ACHN (cell line): Measurements from ENCODE around the gene REPIN1.

Experiments used
- DNase-seq: peaks from one replicate; pipeline ENCODE4 v3.0.0-alpha.2; 2015
- in situ Hi-C: cut with HindIII; loops from 2 replicates; pipeline ENCODE4 v1.10.0; 2017; ENCODE audit warnings: low sequenced_read_pairs, low pct_ligation_motif_present, low pct_unique_long_range_greater_than_20kb

The REPIN1 gene

DNA sequence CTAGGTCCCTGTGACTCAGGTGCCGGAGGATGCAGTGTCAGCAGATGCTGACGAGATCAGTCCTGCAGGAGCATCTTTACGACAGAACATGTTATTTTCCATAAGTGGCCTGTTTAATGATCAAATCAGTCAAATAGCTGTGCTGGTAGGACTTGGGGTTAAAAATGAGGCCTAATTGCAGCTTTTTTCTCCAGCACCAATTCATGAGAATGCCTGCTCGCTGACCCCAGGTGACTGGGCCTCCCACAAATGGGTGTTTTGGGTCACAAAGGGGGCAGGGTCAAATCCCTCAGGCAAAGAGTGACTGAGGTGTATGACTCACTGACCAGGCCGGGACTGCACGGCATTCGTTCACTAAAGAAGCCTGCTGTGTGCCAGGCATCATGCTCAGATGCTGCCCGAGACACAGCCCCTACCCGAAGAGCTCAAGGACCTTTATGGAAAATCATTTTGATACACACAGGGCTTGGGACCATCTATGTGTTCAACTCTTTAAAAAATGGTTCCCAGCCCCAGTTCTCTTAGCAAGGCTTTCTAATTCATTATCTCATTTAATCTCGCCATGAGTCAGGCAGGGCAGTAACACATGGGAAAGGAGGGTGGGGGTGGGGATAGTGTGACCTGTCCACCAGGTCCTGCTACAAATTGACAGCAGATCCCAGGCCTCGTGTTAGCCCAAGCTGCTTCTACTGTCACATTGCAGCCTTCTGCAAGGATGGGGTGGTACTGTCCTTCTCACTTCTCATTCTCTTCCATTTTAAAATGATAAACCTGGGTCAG is 31.6 kb downstream of the REPIN1 start:
- DNase-seq: peak; percentile 86
- in situ Hi-C loops: no loop called here

DNA sequence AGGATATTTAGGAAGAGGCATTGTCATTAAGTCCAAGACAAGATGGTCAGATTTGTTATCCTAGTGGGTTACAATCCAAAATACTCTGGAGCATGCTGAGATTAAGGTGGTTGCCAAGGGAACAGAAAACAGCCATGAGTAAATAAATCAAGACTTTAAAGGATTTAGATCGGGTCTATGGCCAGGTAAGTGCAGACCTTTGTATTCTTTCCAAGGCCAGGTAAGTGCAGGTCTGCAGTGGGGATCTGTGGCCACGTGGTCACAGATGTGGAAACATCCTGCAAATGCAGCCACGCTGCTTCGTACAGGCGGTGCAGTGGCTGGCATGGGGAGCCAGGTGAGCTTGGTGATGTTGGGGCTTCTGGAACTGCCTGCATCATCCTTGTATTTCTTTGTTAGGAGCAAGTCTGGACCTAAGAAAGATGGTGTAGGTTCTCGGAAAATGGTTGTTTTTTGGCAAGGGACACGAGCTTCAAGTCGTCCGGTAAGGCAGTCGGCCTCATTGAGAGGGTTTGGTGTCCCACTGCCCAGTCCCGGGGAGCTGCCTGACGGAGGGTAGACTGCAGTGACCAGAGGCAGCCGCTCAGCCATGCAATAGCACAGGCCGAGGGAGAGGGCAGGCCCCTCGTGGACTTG is 32.3 kb downstream of the REPIN1 start:
- in situ Hi-C loops: no loop called here
- no peak for DNase-seq

- in situ Hi-C loops: no loop called here
- no peak for DNase-seq
Observed at GRCh38 chr7:150401424-150401790, 32.8 kb downstream of the REPIN1 start.

- DNase-seq: no peak
- in situ Hi-C loops: no loop called here
Observed at GRCh38 chr7:150401861-150402631, 33.4 kb downstream of the REPIN1 start.

GRCh38 chr7:150402671-150403321 is 34.2 kb downstream of the REPIN1 start:
- in situ Hi-C loops: no loop called here
- DNase-seq: no peak

- DNase-seq: no peak
- in situ Hi-C loops: no loop called here
Observed at GRCh38 chr7:150403376-150404171, 35.0 kb downstream of the REPIN1 start.

GRCh38 chr7:150404172-150404804 is 35.7 kb downstream of the REPIN1 start:
- in situ Hi-C loops: no loop called here
- DNase-seq: no peak

- peak; percentile 91 for DNase-seq
- in situ Hi-C loops: no loop called here
Observed at GRCh38 chr7:150404805-150405583, 36.4 kb downstream of the REPIN1 start.

- in situ Hi-C loops: no loop called here
- peak; percentile 39 for DNase-seq
Observed at GRCh38 chr7:150405584-150406311, 37.1 kb downstream of the REPIN1 start.

GRCh38 chr7:150406312-150406566 is 37.6 kb downstream of the REPIN1 start:
- no peak for DNase-seq
- in situ Hi-C loops: no loop called here

- DNase-seq: peak; percentile 75
- in situ Hi-C loops: no loop called here
Observed at GRCh38 chr7:150406567-150407421, 38.2 kb downstream of the REPIN1 start.

DNA sequence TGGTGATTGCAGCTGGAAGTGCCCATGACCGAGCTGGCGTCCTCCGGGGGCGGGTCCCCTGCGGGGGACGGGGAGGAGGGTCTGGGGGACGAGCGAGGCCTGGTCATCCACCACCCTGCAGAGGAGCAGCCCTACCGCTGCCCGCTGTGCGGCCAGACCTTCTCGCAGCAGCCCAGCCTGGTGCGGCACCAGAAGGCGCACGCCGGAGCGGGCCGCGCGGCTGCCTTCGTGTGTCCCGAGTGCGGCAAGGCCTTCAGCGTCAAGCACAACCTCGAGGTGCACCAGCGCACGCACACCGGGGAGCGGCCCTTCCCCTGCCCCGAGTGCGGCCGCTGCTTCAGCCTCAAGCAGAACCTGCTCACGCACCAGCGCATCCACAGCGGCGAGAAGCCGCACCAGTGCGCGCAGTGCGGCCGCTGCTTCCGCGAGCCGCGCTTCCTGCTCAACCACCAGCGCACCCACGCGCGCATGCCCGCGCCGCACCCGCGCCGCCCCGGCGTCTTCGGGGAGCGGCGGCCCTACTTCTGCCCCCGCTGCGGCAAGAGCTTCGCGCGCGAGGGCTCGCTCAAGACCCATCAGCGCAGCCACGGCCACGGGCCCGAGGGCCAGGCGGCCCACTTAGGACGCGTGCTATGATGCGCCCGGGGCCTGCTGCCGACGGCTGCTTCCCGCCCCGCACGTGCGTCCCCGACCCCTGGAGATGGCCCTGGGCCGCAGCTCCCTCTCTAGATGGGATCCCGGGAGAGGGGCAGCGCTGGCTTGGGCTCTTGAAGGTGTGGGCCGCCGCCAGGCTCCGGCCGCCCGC is 39.2 kb downstream of the REPIN1 start:
- no peak for DNase-seq
- in situ Hi-C loops: no loop called here

DNA sequence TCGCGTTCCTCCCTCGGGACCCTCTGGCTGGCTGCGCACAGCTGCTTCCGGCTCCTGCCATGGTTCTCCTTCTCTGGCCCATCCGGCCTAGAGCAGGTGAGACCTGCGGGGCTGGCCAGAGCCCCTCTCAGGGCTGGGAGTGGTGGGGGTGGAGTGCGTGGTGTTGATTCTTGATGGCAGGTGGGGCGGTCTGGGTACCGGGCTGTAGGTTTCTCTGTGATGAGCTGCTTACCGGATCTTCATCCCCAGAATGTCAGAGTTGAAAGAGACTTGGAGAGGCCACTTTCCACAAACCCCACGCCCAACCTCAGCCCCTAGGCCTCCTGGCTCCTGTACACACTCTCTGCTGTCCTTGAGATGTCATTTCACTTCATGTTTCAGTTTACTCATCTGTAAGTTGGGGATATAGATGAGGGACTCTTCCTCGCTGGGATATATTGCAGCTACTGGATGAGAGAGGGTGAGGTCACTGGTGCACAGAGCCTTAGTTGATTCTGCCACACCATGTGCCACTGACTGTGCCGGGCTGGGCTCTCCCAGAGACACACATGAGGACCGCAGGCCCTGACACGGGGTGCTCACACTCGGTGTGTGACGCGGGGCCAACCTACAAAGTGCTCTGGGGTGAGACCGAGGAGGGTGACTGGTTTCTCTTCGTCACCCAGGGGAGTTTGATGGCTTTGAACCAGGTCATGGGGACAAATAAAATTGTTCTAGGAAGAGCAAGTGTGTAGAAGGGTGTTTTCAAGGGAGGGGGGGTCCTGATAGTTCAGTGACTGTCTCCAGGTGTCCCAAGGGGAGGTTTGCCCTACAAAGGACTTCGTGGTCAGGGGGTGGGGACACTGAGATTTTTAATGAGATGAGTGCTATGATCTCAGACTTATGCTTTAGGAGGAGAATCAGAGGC is 40.0 kb downstream of the REPIN1 start:
- DNase-seq: no peak
- in situ Hi-C loops: no loop called here

DNA sequence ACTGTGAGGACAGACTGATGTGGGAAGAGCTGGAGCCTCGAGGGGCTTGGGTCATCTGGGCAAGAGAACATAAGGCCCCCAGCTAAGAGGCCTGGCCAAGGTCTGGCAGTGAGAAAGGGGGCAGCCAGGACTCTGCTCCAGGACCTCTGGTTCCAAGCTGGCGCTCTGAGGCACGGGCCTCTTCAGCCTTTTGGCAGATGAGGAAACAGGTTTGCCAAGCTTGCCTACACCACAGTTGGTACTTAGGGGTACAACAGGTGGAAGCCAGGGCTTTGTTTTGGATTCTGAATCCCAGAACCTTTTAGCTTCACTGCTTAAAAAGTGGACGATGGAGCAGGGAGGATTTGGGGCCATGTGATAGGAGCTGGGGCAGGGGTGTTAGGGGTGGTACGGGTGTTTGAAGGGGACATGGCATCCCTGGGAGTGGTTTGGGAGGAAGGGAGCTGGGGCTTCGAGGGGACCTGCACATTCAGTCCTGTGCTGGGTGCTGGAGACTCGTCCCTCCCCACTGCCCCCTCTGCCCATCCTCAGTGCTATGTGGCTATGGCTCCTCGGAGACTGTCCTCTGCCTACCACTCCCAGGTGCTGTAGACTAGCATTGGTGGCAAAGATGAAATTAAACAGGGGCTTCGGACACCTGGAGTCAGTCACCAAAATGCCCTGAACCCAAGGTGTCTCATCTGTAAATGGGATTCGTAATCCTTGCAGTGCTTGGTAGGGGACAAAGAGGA is 40.8 kb downstream of the REPIN1 start:
- in situ Hi-C loops: no loop called here
- no peak for DNase-seq
